ENCODE results near the gene TAGLN2.

Gene TAGLN2

GRCh38 chr1:159923203-159924024, 1.9 kb downstream of the TAGLN2 start:
- in situ Hi-C loops (cut with MboI; ENCODE audit: low sequenced_read_pairs): no loop called here

GRCh38 chr1:159922511-159923202, 2.6 kb downstream of the TAGLN2 start:
- in situ Hi-C loops (cut with MboI; ENCODE audit: low sequenced_read_pairs): no loop called here

- in situ Hi-C loops (cut with MboI; ENCODE audit: low sequenced_read_pairs): no loop called here
Observed at GRCh38 chr1:159921700-159922504, 3.4 kb downstream of the TAGLN2 start.

DNA sequence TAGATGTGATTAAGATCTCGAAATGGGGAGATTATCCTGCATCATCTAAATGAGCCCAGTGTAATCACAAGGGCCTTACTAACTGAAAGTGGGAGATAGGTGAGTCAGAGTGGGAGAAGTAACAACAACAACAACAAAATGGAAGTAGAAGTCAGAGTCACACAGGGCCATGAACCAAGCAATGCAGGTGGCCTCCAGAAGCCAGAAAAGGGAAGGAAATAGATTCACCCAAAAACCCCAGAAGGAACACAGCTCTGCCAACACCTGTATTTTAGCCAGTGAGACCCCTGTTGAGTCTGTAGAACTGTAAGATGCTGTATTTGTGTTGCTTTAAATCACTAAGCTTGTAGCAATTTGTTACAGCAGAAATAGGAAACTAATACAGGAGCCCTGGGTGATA, 4.1 kb downstream of the TAGLN2 start:
- in situ Hi-C loops (cut with MboI; ENCODE audit: low sequenced_read_pairs): no loop called here

DNA sequence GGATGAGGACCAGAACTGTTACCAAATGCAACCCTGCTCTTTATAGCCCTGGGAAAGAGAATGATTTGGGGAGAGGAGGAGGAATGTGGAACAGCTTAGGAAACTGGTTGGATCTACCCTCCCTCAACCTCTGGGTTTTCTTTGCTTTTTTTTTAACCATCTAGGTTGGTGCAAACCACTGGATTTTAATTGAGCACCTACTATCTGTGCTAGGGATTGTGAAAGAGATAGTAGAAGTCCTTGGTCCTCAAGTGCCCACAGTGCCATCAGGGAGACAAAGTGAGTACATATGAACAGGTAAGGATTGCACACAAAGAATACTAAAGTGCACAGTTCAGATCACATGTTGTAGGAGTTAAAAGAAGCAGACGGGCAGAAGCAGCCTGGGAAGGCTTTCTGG, 4.7 kb downstream of the TAGLN2 start:
- in situ Hi-C loops (cut with MboI; ENCODE audit: low sequenced_read_pairs): no loop called here

- in situ Hi-C loops (cut with MboI; ENCODE audit: low sequenced_read_pairs): no loop called here
Observed at GRCh38 chr1:159920202-159920601, 5.1 kb downstream of the TAGLN2 start.

GRCh38 chr1:159919236-159919865, 6.0 kb downstream of the TAGLN2 start:
- in situ Hi-C loops (cut with MboI; ENCODE audit: low sequenced_read_pairs): no loop called here

GRCh38 chr1:159918352-159919200, 6.7 kb downstream of the TAGLN2 start:
- in situ Hi-C loops (cut with MboI; ENCODE audit: low sequenced_read_pairs): no loop called here

DNA sequence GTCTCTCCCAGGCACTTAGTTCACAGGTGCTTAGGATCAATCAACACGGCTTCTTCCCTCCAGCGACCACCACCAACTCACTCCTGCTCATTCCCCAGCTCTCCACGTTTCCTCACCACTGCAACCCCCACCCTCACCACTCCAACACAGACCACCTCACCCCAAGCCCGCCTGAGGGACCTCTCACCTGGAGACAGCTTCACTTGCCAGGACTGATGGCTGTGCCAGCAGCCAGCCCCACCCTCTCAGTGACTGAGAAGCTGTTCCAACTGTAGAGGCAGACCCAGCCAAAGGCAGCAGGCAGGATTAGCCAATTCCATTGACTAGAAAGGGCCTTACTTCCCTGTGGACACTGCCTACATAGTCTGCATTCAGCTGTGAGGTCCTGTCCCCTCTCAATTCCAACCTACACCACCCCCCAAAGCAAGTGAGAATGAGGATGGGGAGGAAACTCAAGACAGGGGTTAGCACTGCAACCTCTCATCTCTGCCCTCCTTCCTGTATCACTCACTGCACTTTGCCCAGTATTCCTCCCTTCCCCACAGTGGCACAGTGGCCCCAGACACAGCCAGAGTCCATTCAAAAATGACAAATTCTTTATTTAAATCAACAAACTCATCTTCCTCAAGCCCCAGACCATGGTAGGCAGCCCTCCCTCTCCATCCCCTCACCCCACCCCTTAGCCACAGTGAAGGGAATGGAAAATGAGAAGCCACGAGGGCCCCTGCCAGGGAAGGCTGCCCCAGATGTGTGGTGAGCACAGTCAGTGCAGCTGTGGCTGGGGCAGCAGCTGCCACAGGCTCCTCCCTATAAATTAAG, 7.6 kb downstream of the TAGLN2 start:
- in situ Hi-C loops (cut with MboI; ENCODE audit: low sequenced_read_pairs): no loop called here

DNA sequence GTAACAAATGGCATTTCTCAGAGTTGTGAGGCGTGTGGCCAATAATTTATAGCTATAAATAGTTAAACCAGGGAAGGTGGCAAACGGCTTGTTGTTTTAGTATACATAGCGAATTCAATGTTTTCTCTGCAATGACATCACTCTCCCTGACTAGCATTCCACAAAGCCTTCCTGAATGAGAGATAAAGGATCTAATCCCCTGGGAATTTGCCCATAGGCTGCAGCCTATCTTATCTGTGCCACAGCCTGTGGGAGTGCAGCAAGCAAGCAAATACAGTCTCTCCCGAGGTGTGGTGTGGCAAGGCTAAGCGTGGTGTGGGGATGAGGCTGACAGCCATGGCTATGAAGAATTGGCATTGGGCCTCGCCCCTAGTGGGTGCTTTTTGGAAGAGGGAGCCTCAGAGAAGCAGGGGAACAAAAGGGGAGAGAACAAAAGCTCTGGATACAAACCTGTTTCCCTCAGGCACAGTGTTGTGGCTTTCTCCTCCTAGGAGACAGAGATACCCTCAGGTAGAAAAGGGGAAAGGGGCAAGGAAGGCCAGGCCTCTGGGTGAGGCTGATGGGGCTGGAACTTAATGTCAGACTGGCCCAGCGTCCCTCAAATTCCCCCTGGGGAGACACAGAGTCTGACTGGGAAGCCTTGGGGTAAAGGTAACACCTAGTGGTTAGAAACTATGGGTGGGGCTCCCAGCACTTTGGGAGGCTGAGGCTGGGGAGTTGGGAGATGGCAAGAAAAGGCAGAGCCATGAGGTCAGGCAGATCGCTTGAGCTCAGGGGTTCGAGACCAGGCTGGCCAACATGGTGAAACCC, 8.9 kb downstream of the TAGLN2 start:
- in situ Hi-C loops (cut with MboI; ENCODE audit: low sequenced_read_pairs): no loop called here

DNA sequence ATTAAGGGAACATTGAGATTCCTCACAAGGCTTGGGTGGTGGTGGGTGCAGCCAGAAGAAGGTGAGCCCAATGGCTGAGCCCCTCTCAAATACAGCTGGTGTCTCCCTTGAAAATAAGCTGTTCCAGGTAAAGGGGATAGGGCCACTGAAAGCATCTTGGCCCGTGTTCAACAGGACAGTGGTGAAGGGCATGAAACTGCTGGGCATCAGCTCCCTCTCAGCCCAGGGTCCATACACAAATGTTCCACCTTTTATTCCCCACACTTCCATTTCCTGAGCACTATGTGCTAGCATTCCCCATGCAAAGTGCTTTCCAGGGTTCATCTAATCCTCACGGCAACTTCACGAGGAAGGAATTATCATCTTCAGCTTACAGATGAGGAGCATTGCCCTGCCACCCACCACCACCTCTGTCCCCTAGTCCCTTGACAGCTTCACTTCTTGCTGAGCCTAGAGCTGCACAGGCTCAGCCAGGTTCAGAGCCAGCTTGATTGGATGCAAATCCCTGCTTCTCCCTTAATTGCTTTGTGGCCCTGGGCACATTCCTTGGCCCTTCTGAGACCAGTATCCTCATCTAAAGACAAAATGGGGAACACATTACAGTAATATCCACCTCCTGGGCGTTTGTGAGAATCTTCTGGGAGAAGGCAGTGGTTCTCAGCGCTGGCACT, 9.6 kb downstream of the TAGLN2 start:
- in situ Hi-C loops (cut with MboI; ENCODE audit: low sequenced_read_pairs): no loop called here

DNA sequence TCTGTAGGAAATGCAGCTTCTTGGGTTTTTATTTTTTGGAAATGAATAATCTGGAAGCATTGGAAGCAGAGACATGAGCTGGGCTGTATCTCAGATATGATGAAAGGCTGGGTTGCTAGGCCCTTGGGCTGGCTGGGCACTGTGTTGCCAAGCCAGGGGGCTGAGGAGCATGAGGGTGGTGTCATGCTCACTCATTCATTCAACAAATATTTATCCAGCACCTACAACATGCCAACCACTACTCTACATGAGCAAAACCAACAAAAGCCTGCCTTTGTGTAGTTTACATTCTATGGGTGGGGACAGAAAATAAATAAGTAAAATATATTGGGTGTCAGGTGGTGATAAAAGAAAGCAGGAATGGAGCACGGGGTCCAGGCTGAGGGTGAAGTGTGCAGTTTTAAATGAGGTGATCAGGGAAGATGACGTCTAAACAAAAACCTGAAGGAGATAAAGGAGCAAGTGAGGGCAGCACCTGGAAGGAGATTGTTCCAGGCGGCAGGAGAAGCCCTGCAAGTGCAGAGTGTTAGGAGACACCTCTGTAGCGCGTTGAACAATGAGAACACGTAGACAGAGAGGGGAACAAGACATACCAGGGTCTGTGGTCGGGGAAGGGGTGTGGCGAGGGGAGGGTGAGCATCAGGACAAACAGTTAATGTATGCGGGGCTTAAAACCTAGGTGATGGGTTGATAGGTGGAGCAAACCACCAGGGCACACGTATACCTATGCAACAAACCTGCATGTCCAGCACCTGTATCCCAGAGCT, 10.9 kb downstream of the TAGLN2 start:
- in situ Hi-C loops (cut with MboI; ENCODE audit: low sequenced_read_pairs): no loop called here

DNA sequence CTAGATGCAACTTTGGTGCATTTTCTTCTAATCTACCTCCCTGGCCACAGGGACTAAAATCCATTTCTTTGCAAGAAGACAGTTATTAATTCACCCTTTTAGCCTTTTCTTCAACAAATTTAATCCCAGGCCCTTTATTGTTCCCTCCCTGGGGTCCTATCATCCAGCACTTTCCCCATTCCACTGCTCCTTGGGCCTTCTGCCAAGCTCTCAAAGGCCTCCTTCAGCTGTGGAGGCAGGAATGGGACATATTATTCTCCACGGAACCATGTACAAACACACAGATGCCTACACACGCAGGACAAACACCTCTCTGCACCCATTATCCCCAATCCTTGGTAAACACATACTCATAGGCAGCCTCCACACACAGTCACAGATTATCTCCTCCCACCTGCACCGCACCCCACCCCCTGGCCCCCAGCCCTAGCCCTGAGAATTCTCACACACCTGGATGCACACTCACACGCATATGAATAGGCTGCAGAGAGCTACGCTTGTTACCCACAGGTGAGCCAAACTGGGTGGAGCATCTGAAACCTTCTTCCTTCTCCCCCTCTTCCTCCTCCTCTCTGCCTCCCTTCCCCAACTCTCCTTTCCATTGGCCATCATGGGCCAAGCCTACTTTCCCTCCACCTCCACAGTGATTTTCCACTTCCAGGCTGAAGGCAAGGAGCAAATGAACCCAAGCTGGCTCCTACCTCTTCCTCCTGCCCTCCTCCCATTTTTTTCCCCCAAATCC, 11.7 kb downstream of the TAGLN2 start:
- in situ Hi-C loops (cut with MboI; ENCODE audit: low sequenced_read_pairs): no loop called here

DNA sequence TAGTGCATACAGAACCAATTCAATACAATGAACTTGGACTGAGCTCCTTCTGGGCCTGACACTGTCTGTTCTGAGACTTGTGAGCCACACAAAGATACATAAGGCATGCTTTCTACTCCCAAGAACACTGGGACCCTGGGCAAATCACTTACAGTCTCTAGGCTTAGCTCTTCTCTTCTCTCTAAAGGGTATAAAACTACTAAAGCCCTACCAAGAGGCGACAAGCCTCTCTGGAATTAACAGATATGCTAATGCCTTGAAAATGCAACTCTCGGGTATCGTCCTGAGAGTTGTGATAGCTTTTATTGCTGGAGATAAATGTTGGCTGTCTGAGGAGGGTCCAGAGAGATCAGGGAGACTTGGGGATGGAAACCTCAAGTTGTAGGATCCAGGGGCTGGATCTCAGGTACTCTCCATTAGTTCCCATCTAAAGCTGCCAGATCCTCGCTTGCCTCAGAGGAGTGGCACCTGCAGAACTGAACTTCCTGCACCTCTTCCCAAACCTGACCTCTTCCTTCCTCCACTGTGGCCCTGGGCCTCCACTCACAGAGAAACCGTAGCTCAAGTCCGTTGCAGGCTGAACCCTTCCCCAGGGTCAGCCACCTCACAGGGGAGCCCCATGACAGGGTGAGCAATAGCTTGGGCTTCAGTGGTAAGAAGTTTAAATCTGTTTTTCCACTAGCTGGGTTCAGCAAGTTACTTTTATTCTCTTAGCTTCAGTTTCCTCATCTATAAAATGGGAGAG, 13.8 kb downstream of the TAGLN2 start:
- in situ Hi-C loops (cut with MboI; ENCODE audit: low sequenced_read_pairs): no loop called here

DNA sequence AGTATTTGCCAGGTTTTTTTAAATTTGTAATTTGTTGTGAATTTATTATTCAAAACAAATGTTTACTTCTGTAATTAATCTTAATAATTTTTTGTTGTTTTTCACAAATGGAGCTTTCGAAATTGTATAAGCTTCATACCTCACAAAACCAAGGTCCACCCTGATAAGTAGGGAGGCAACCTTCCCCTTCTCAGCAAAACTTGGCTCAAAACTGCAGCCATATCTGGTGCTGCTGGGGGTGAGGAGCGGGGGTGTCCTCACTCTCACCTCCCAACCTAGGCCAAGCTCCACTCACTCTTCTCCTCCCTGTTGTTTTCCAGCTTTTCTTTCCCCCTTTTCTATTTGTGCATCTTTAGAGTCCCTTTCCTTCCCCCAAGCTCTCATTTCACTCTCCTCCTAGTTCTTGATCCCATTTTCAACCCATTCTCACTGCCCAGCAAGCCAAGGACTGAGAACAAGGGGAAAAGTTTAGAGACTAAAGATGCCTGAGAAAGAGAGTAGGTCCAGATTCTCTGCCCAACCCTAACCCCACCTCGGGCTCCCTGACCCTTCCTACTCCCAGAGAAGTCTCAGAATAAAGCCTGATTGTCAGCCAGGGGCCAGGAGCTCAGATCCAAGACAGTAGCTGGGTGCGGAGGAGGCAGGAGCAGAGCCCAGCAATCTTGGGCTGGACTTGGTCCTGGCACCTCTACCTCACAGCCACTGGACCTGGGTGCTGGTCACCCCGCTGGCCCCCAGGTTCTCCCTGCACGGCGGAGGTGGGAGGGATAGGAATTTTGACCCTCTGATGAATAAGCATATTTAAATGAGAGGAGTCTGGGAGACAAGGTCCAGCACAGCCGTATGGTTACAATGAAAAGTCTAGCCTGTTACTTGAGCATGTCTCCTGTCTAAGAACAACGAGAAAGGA, 17.0 kb downstream of the TAGLN2 start:
- in situ Hi-C loops (cut with MboI; ENCODE audit: low sequenced_read_pairs): no loop called here
